ENCODE measurements around the gene RNF213.

RNF213 gene

DNA sequence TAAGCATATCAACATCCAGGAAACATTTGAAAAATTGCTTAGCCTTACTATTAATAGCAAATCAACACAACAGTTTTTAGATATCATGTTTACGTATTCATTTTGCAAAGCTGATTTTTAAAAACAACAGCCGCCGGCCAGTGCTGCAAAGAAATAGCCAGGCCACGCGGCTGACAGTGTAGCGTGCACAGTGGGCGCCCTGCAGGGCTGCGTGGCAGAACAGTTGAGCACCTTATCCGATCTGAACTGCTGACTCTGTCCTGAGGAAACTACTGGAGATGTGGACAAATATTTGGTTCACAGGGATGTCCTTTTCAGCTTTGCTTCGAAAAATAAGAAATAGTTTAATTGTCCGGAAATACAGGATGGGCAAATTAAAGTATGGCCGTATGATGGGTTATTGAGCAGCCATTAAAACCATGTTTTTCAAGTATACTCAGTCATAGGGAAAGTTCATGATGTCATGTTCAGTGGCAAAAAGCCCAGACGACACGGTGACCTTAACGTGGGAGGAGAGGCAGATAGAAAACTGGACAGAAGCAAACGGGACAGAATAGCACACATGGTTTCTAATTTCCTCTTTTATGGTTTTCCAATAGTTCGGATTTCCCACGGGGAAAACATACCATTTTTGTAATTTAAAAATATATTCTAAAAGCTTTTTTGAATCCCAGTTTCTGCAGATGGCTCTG is 101.9 kb downstream of the RNF213 start:
- DNase-seq (ENCODE audit: extremely low spot score), result no peak
- CTCF ChIA-PET, result interaction anchor here (0.8 to 2.2 kb wide), 7 partner anchors 13 to 608 kb away, joined by 3 to 8 read pairs (median 3); no protein-coding TSS in a partner anchor
- TF ChIP-seq, protein P1, sequence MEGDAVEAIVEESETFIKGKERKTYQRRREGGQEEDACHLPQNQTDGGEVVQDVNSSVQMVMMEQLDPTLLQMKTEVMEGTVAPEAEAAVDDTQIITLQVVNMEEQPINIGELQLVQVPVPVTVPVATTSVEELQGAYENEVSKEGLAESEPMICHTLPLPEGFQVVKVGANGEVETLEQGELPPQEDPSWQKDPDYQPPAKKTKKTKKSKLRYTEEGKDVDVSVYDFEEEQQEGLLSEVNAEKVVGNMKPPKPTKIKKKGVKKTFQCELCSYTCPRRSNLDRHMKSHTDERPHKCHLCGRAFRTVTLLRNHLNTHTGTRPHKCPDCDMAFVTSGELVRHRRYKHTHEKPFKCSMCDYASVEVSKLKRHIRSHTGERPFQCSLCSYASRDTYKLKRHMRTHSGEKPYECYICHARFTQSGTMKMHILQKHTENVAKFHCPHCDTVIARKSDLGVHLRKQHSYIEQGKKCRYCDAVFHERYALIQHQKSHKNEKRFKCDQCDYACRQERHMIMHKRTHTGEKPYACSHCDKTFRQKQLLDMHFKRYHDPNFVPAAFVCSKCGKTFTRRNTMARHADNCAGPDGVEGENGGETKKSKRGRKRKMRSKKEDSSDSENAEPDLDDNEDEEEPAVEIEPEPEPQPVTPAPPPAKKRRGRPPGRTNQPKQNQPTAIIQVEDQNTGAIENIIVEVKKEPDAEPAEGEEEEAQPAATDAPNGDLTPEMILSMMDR (IDR thresholded peaks at IDR 0.05; ENCODE audit: control extremely low read depth, extremely low read depth, low read depth, missing control alignments), result no peak
- POLR2A ChIA-PET, result no interaction called here

DNA sequence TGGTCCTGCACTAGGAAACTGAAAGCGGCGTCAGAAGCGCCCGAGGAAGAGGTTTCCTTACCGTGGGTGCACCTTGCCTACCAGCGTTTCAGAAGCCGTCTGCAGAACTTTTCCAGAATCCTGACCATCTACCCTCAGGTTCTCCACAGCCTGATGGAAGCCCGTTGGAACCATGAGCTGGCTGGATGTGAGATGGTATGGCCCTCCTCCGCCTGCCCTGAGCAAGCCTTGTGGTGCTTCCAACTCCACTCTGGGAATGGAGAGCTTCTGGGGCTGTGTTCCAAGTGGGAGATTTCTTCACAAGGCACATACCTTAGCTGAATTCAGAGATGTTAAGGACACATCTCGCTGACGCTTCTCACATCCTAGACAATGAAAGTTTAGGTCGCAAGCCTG is 102.5 kb downstream of the RNF213 start:
- CTCF ChIA-PET, result interaction anchor here (1.2 to 2.2 kb wide), 4 partner anchors 19 to 168 kb away, joined by 3 to 8 read pairs (median 4); no protein-coding TSS in a partner anchor
- TF ChIP-seq, protein P1 (IDR thresholded peaks at IDR 0.05; ENCODE audit: control extremely low read depth, extremely low read depth, low read depth, missing control alignments), result no peak
- POLR2A ChIA-PET, result no interaction called here
- no peak for DNase-seq (ENCODE audit: extremely low spot score)

DNA sequence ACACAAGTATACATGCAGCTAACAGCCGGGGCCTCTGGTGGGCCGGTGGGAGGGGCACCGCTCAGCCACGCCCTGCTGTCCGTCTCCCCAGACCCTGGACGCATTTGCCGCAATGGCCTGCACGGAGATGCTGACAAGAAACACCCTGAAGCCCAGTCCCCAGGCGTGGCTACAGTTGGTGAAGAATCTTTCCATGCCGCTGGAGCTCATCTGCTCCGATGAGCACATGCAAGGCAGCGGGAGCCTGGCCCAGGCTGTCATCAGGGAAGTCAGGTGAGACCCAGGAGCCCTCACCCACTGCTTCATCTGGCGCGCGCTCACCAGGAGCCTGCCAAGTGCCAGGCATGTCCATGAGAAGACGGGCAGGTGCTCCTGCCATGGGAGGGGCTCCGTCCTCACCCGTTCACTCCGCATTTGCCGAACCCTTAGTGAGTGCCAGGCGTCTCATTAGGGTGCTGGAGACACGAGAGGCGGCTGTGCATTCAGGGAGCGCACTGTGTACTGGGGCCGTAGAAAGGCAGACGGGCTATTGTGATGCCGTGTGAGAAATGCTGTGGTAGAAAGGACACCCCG is 103.0 kb downstream of the RNF213 start:
- TF ChIP-seq, protein P1 (IDR thresholded peaks at IDR 0.05; ENCODE audit: control extremely low read depth, extremely low read depth, low read depth, missing control alignments), result no peak
- ChIA-PET POLR2A (no interaction called here), CTCF (interaction anchor here (1.2 to 2.2 kb wide), 4 partner anchors 20 to 168 kb away, joined by 3 to 8 read pairs (median 4); no protein-coding TSS in a partner anchor)
- no peak for DNase-seq (ENCODE audit: extremely low spot score)

DNA sequence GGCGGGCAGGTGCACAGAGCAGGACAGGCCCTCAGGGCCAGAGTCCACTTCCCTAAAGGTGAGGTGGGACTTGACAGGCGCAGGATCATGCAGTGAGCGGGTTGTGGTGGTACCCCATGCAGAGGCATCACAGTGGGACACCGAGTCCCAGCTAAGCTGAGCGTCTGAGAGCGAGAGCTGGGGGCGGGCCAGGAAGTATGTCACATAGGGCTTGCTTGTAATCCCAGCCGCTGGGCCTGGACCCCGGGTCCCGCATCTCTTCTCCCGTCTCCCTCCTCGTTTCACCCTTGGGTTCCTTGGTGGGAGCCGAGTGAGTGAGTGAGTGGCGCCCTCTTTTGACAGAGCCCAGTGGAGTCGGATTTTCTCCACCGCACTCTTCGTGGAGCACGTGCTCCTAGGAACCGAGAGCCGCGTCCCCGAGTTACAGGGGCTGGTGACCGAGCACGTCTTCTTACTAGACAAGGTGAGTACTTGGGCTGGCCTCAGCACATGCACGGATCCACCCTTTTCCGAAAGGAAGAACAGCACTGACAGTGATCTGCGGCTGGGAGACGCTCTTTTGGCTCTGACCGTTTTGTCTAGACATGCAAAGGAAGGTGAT is 103.5 kb downstream of the RNF213 start:
- DNase-seq (ENCODE audit: extremely low spot score), result no peak
- ChIA-PET POLR2A (no interaction called here), CTCF (interaction anchor here (1.2 kb wide), 1 partner anchor 20 kb away, joined by 3 read pairs; no protein-coding TSS in a partner anchor)
- TF ChIP-seq, protein P1 (IDR thresholded peaks at IDR 0.05; ENCODE audit: control extremely low read depth, extremely low read depth, low read depth, missing control alignments), result peak; percentile 23

DNA sequence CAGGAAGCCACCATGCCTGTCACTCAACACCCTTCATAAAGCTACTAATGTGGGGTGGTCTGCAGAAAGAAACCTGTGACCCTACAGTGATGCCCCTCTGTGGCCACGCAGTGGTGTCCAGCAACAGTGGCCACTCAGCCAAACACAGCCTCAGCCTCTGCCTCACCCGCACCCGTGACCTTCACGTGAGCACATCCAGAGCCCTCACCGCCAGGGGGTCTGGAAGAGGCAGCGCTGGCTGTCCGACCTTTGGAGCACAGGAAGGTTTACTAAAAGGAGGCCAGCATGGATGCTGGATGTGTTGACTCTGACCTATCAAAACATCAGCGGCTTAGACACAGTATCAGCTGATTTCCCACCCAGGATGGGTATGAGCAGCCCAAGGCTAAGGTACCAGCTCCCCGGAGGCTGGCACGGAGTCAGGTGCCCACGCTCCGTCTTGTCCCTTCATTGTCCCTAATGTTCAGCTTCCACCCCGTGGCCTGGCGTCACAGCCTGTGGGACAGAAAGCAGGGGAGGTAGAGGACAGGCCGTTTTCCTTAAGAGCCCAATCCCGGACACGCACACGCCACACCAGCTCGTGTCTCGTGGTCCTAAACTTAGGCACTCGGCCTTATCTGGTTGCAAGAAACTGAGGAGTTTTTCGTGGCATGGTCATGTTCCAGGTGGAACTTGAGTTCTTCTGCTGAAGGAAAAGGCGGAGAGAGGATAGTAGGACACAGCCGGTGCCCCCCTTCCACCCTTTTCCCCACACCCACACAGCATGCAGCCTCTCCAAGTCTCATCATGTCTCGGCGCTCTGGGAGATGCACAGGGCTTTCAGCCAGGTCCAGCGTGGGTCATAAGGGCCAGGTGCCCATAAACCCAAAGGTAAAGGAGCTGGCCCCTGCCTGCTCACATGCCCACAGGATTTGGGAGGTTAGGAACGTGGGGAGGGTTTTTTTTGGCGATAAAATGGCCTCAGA is 104.6 kb downstream of the RNF213 start:
- DNase-seq (ENCODE audit: extremely low spot score), result no peak
- TF ChIP-seq, protein P1 (IDR thresholded peaks at IDR 0.05; ENCODE audit: control extremely low read depth, extremely low read depth, low read depth, missing control alignments), result no peak
- CTCF ChIA-PET, result no interaction called here
- POLR2A ChIA-PET, result no interaction called here

DNA sequence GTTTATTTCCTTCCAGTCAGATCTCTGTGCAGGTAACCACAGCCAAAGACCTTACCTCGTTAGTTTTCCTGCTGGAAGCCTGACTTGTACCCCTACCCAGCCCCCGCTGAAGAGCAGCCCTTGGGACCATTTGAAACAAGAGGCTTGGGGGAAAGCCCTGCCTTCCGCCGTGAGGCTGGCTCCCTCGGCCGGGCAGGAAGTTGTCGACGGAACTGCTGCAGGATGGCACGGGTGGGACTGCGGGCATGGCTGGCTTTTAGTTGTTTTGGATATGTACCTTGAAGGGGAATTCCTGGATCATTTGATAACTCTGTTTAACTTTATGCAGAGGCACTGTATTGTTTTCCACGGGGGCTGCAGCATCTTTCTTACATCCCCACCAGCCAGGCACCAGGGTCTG is 105.3 kb downstream of the RNF213 start:
- ChIA-PET CTCF (no interaction called here), POLR2A (no interaction called here)
- no peak for DNase-seq (ENCODE audit: extremely low spot score)
- TF ChIP-seq, protein P1 (IDR thresholded peaks at IDR 0.05; ENCODE audit: control extremely low read depth, extremely low read depth, low read depth, missing control alignments), result no peak

Measured in GM10248 (cell line).